ENCODE measurements around the gene GBF1.

GBF1 gene

GRCh38 chr10:102410429-102411073 lies 165.2 kb downstream of the GBF1 start:
- DNase-seq, result peak; percentile 14

- DNase-seq, result no peak
Measured at GRCh38 chr10:102411341-102412255, 166.3 kb downstream of the GBF1 start.

GRCh38 chr10:102412293-102412692 lies 167.0 kb downstream of the GBF1 start:
- DNase-seq, result no peak

GRCh38 chr10:102413053-102413705 lies 167.8 kb downstream of the GBF1 start:
- peak; percentile 21 for DNase-seq

- no peak for DNase-seq
Measured at GRCh38 chr10:102413806-102414561, 168.7 kb downstream of the GBF1 start.

- DNase-seq, result no peak
Measured at GRCh38 chr10:102414749-102415148, 169.4 kb downstream of the GBF1 start.

- DNase-seq, result no peak
Measured at GRCh38 chr10:102416283-102416682, 171.0 kb downstream of the GBF1 start.

- no peak for DNase-seq
Measured at GRCh38 chr10:102416695-102417094, 171.4 kb downstream of the GBF1 start.

- DNase-seq, result peak; percentile 27
Measured at GRCh38 chr10:102418622-102419268, 173.4 kb downstream of the GBF1 start, which contains the start of gene PSD. Gene PSD, minus strand, starts transcription at chr10:102418785. Its CDS starts 1,747 bp downstream, at chr10:102417038.

GRCh38 chr10:102419269-102420180 lies 174.2 kb downstream of the GBF1 start:
- DNase-seq, result peak; percentile 87

GRCh38 chr10:102420181-102420713 lies 174.9 kb downstream of the GBF1 start:
- DNase-seq, result no peak

- DNase-seq, result peak; percentile 98
Measured at GRCh38 chr10:102420714-102421506, 175.6 kb downstream of the GBF1 start, which contains the start of gene FBXL15. Gene FBXL15, plus strand, starts transcription at chr10:102420836. Its CDS starts 294 bp downstream, at chr10:102421130.

- DNase-seq, result no peak
Measured at GRCh38 chr10:102421507-102421756, 176.1 kb downstream of the GBF1 start.

GRCh38 chr10:102421757-102422512 lies 176.6 kb downstream of the GBF1 start:
- DNase-seq, result no peak

- DNase-seq, result peak; percentile 69
Measured at GRCh38 chr10:102422545-102423129, 177.3 kb downstream of the GBF1 start.

- no peak for DNase-seq
Measured at GRCh38 chr10:102423372-102423968, 178.1 kb downstream of the GBF1 start.

GRCh38 chr10:102424145-102424544 lies 178.8 kb downstream of the GBF1 start:
- DNase-seq, result no peak

- no peak for DNase-seq
Measured at GRCh38 chr10:102424916-102425315, 179.6 kb downstream of the GBF1 start.
